HEK293 (cell line): Measurements from ENCODE around the gene SPAST.

Source experiments
- CTCF ChIA-PET: fragments of 350-600 bp; formaldehyde crosslinking; extraction: SDS; loops from one replicate; lab custom pipeline; 2021; ENCODE audit warnings: antibody characterized with exemption; lab: Yijun Ruan, JAX
- POLR2A ChIA-PET: fragments of 300-600 bp; formaldehyde crosslinking; extraction: SDS; loops from one replicate; lab custom pipeline; 2020; ENCODE audit warnings: antibody characterized with exemption, inconsistent platforms; lab: Yijun Ruan, JAX
- H3K27ac ChIP-seq: fragments of 200-500 bp; sonication (Bioruptor generic); 2 replicates; pipeline ENCODE4 v1.5.1; 2014; ENCODE audit warnings: low read depth, low read length, control low read depth, inconsistent platforms; ENCODE audit errors: extremely low read depth
- H3K36me3 ChIP-seq, 2 experiments: fragments of 200-500 bp in 1 of 2; sonication (Bioruptor generic) in 1 of 2; 1 replicate in 1 of 2; 2 replicates in 1 of 2; pipeline ENCODE4 v1.5.1; 2014 to 2017; ENCODE audit warnings: inconsistent platforms in 2 of 2, low read length in 2 of 2; ENCODE audit not compliant: control insufficient read depth in 2 of 2, insufficient read depth in 1 of 2
- H3K4me1 ChIP-seq: fragments of 200-500 bp; sonication (Bioruptor generic); 2 replicates; pipeline ENCODE4 v1.5.1; 2014; ENCODE audit warnings: mild to moderate bottlenecking, low read length, inconsistent platforms; ENCODE audit not compliant: control insufficient read depth, insufficient read depth
- H3K4me3 ChIP-seq: 2 replicates; pipeline ENCODE4 v1.5.1; 2011; ENCODE audit warnings: low read depth, mild to moderate bottlenecking, control low read depth, low read length, moderate library complexity
- H3K9me3 ChIP-seq: fragments of 200-500 bp; sonication (Bioruptor generic); 2 replicates; pipeline ENCODE4 v1.5.1; 2014; ENCODE audit warnings: low read depth, low read length, inconsistent platforms; ENCODE audit not compliant: control insufficient read depth, insufficient read depth
- BCL11A ChIP-seq: fragments of 450-650 bp; formaldehyde crosslinking; IDR thresholded peaks from 2 replicates; pipeline ENCODE4 v1.5.1; 2016; ENCODE audit warnings: low read depth, missing biosample characterization, missing genetic modification characterization
- FEZF1 ChIP-seq: fragments of 450-650 bp; formaldehyde crosslinking; IDR thresholded peaks from 2 replicates; pipeline ENCODE4 v1.5.1; 2016; ENCODE audit warnings: missing biosample characterization, missing genetic modification characterization
- KLF7 ChIP-seq: fragments of 450-650 bp; formaldehyde crosslinking; IDR thresholded peaks from 2 replicates; pipeline ENCODE4 v1.5.1; 2016; ENCODE audit warnings: missing biosample characterization, missing genetic modification characterization, borderline replicate concordance
- KLF9 ChIP-seq: fragments of 450-650 bp; formaldehyde crosslinking; IDR thresholded peaks from 2 replicates; pipeline ENCODE4 v1.5.1; 2016; ENCODE audit warnings: missing biosample characterization, missing genetic modification characterization, low read depth
- MZF1 ChIP-seq: fragments of 450-650 bp; formaldehyde crosslinking; IDR thresholded peaks from 2 replicates; pipeline ENCODE4 v1.5.1; 2017; ENCODE audit warnings: missing biosample characterization, missing genetic modification characterization, borderline replicate concordance
- SCRT1 ChIP-seq: fragments of 450-650 bp; formaldehyde crosslinking; IDR thresholded peaks from 2 replicates; pipeline ENCODE4 v1.5.1; 2016; ENCODE audit warnings: missing biosample characterization, missing genetic modification characterization, borderline replicate concordance
- SP7 ChIP-seq: fragments of 450-650 bp; formaldehyde crosslinking; IDR thresholded peaks from 2 replicates; pipeline ENCODE4 v1.5.1; 2016; ENCODE audit warnings: missing biosample characterization, missing genetic modification characterization
- YY1 ChIP-seq: fragments of 450-650 bp; formaldehyde crosslinking; IDR thresholded peaks from 2 replicates; pipeline ENCODE4 v1.5.1; 2018; ENCODE audit warnings: missing biosample characterization, missing genetic modification characterization
- ZFP37 ChIP-seq: fragments of 450-650 bp; formaldehyde crosslinking; IDR thresholded peaks from 2 replicates; pipeline ENCODE4 v1.5.1; 2016; ENCODE audit warnings: missing biosample characterization, missing genetic modification characterization
- ZNF138 ChIP-seq: fragments of 450-650 bp; formaldehyde crosslinking; IDR thresholded peaks from 2 replicates; pipeline ENCODE4 v1.5.1; 2016; ENCODE audit warnings: missing biosample characterization, missing genetic modification characterization, borderline replicate concordance
- ZNF146 ChIP-seq: fragments of 450-650 bp; formaldehyde crosslinking; IDR thresholded peaks from 2 replicates; pipeline ENCODE4 v1.5.1; 2016; ENCODE audit warnings: missing biosample characterization, missing genetic modification characterization
- ZNF169 ChIP-seq: fragments of 450-650 bp; formaldehyde crosslinking; IDR thresholded peaks from 2 replicates; pipeline ENCODE4 v1.5.1; 2016; ENCODE audit warnings: missing biosample characterization, missing genetic modification characterization
- ZNF184 ChIP-seq: fragments of 450-650 bp; IDR thresholded peaks from 2 replicates; pipeline ENCODE4 v1.5.1; 2018; ENCODE audit warnings: missing biosample characterization, mild to moderate bottlenecking, missing genetic modification characterization
- ZNF239 ChIP-seq: fragments of 450-650 bp; formaldehyde crosslinking; IDR thresholded peaks from 2 replicates; pipeline ENCODE4 v1.5.1; 2016; ENCODE audit warnings: missing biosample characterization, missing genetic modification characterization
- ZNF274 ChIP-seq, 2 experiments: fragments of 200-500 bp in 1 of 2; fragments of 450-650 bp in 1 of 2; sonication (Bioruptor generic) in 1 of 2; formaldehyde crosslinking in 1 of 2; IDR thresholded peaks; 2 replicates each; pipeline versions ENCODE4 v1.5.1 to v1.6.1; 2014 to 2016; ENCODE audit warnings: borderline replicate concordance in 1 of 2, inconsistent platforms in 1 of 2, low read length in 1 of 2, missing biosample characterization in 1 of 2, missing genetic modification characterization in 1 of 2
- ZNF423 ChIP-seq: fragments of 450-650 bp; formaldehyde crosslinking; IDR thresholded peaks from 2 replicates; pipeline ENCODE4 v1.5.1; 2016; ENCODE audit warnings: missing biosample characterization, missing genetic modification characterization
- ZNF621 ChIP-seq: fragments of 450-650 bp; formaldehyde crosslinking; IDR thresholded peaks from 2 replicates; pipeline ENCODE4 v1.5.1; 2017; ENCODE audit warnings: missing biosample characterization, missing genetic modification characterization
- TF ChIP-seq, protein P1 (sequence below): fragments of 450-650 bp; formaldehyde crosslinking; IDR thresholded peaks from 2 replicates; pipeline ENCODE4 v1.5.1; 2016; ENCODE audit warnings: missing biosample characterization, missing genetic modification characterization, borderline replicate concordance
- TF ChIP-seq, protein P2 (sequence below): fragments of 450-650 bp; formaldehyde crosslinking; IDR thresholded peaks from 2 replicates; pipeline ENCODE4 v1.5.0; 2017; ENCODE audit warnings: missing biosample characterization, missing genetic modification characterization, borderline replicate concordance
- TF ChIP-seq, protein P3 (sequence below): fragments of 450-650 bp; formaldehyde crosslinking; IDR thresholded peaks from 2 replicates; pipeline ENCODE4 v1.5.1; 2016; ENCODE audit warnings: missing biosample characterization, missing genetic modification characterization

SPAST gene

DNA sequence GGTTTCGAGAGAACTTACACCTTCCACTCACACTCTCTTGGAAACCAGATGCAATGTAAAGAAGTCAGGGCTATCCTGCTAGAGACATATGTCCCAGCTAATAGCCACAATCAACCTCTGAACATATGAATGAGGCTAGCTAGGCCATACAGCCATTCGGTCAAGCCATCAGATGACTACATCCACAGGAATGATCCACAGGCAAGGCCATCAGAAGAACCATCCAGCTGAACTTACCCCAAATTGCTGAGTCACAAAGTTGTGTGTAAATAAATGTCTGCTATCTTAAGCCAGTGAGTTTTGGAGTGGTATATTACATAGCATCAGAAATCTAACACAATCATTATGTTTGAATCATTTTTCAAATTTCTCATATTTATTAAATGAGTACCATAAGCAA lies 5.2 kb upstream of the SPAST start (continued):
- TF ChIP-seq, protein P1, sequence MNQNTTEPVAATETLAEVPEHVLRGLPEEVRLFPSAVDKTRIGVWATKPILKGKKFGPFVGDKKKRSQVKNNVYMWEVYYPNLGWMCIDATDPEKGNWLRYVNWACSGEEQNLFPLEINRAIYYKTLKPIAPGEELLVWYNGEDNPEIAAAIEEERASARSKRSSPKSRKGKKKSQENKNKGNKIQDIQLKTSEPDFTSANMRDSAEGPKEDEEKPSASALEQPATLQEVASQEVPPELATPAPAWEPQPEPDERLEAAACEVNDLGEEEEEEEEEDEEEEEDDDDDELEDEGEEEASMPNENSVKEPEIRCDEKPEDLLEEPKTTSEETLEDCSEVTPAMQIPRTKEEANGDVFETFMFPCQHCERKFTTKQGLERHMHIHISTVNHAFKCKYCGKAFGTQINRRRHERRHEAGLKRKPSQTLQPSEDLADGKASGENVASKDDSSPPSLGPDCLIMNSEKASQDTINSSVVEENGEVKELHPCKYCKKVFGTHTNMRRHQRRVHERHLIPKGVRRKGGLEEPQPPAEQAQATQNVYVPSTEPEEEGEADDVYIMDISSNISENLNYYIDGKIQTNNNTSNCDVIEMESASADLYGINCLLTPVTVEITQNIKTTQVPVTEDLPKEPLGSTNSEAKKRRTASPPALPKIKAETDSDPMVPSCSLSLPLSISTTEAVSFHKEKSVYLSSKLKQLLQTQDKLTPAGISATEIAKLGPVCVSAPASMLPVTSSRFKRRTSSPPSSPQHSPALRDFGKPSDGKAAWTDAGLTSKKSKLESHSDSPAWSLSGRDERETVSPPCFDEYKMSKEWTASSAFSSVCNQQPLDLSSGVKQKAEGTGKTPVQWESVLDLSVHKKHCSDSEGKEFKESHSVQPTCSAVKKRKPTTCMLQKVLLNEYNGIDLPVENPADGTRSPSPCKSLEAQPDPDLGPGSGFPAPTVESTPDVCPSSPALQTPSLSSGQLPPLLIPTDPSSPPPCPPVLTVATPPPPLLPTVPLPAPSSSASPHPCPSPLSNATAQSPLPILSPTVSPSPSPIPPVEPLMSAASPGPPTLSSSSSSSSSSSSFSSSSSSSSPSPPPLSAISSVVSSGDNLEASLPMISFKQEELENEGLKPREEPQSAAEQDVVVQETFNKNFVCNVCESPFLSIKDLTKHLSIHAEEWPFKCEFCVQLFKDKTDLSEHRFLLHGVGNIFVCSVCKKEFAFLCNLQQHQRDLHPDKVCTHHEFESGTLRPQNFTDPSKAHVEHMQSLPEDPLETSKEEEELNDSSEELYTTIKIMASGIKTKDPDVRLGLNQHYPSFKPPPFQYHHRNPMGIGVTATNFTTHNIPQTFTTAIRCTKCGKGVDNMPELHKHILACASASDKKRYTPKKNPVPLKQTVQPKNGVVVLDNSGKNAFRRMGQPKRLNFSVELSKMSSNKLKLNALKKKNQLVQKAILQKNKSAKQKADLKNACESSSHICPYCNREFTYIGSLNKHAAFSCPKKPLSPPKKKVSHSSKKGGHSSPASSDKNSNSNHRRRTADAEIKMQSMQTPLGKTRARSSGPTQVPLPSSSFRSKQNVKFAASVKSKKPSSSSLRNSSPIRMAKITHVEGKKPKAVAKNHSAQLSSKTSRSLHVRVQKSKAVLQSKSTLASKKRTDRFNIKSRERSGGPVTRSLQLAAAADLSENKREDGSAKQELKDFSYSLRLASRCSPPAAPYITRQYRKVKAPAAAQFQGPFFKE (tag by site-specific recombination) = no peak
- TF ChIP-seq, all 188 proteins: peak for 0

DNA sequence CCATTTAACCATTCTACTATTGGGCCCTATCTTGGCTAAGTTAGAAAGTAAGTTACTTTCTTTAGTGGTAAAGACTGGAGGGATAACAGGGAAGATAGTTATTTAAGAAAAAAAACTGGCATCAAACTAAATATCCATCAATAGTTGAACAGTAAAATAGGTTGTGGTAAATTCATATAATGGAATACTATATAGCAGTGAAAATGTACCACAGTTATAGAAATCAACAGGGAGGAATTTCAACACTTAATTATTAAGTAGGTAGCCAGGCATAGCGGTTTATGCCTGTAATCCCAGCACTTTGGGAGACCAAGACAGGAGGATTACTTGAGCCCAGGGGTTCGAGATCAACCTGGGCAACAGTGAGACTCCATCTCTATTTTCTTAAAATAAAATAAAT lies 3.1 kb upstream of the SPAST start:
- ChIA-PET CTCF (no interaction called here), POLR2A (no interaction called here)
- Histone ChIP-seq H3K4me3 (no peak overlapping the region), H3K36me3 (no peaks in the 10 kb centered on the region), H3K9me3 (no peaks in the 10 kb centered on the region), H3K4me1 (no peaks in the 10 kb centered on the region; the same call in 1 of the 2 replicates), H3K27ac (no peak overlapping the region)
- TF ChIP-seq ZNF146 (peak; percentile 76), ZNF621 (tag by site-specific recombination) (no peak)

DNA sequence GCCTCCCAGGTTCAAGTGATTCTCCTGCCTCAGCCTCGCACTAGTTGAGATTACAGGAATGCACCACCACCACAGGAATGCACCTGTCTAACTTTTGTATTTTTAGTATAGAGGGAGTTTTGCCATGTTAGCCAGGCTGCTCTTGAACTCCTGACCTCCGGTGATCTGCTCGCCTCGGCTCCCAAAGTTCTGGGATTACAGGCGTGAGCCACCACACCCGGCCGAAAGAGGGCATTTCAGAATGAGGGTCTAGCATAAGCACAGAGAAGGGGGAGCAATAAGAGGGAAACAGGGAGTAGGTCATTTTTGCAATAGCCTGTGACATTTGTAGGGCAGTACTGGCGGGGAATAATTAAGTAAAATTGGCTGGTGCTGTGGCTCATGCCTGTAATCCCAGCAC lies 1.9 kb upstream of the SPAST start:
- Histone ChIP-seq H3K27ac (no peak overlapping the region), H3K36me3 (no peaks in the 10 kb centered on the region; a peak in 1 of 3 replicates), H3K9me3 (no peaks in the 10 kb centered on the region), H3K4me1 (no peaks in the 10 kb centered on the region; the same call in 1 of the 2 replicates), H3K4me3 (no peak overlapping the region)
- TF ChIP-seq SCRT1 (tag by site-specific recombination) (no peak), ZNF274 (IDR thresholded peaks at IDR 0.05; ENCODE audit: low read length) (no peak), ZNF274 (tag by site-specific recombination; IDR thresholded peaks at IDR 0.05; ENCODE audit: borderline replicate concordance) (no peak), ZNF621 (tag by site-specific recombination) (no peak), ZNF239 (tag by site-specific recombination) (no peak), ZNF184 (tag by site-specific recombination) (no peak), MZF1 (tag by site-specific recombination) (no peak), FEZF1 (tag by site-specific recombination) (no peak), ZNF423 (tag by site-specific recombination) (no peak), SP7 (no peak), KLF7 (tag by site-specific recombination) (no peak), ZNF169 (no peak), BCL11A (no peak), ZNF138 (tag by site-specific recombination) (no peak), KLF9 (no peak), ZFP37 (tag by site-specific recombination) (no peak), YY1 (tag by site-specific recombination) (no peak)
- TF ChIP-seq, protein P2, sequence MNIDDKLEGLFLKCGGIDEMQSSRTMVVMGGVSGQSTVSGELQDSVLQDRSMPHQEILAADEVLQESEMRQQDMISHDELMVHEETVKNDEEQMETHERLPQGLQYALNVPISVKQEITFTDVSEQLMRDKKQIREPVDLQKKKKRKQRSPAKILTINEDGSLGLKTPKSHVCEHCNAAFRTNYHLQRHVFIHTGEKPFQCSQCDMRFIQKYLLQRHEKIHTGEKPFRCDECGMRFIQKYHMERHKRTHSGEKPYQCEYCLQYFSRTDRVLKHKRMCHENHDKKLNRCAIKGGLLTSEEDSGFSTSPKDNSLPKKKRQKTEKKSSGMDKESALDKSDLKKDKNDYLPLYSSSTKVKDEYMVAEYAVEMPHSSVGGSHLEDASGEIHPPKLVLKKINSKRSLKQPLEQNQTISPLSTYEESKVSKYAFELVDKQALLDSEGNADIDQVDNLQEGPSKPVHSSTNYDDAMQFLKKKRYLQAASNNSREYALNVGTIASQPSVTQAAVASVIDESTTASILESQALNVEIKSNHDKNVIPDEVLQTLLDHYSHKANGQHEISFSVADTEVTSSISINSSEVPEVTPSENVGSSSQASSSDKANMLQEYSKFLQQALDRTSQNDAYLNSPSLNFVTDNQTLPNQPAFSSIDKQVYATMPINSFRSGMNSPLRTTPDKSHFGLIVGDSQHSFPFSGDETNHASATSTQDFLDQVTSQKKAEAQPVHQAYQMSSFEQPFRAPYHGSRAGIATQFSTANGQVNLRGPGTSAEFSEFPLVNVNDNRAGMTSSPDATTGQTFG (tag by site-specific recombination) = no peak
- TF ChIP-seq, protein P3, sequence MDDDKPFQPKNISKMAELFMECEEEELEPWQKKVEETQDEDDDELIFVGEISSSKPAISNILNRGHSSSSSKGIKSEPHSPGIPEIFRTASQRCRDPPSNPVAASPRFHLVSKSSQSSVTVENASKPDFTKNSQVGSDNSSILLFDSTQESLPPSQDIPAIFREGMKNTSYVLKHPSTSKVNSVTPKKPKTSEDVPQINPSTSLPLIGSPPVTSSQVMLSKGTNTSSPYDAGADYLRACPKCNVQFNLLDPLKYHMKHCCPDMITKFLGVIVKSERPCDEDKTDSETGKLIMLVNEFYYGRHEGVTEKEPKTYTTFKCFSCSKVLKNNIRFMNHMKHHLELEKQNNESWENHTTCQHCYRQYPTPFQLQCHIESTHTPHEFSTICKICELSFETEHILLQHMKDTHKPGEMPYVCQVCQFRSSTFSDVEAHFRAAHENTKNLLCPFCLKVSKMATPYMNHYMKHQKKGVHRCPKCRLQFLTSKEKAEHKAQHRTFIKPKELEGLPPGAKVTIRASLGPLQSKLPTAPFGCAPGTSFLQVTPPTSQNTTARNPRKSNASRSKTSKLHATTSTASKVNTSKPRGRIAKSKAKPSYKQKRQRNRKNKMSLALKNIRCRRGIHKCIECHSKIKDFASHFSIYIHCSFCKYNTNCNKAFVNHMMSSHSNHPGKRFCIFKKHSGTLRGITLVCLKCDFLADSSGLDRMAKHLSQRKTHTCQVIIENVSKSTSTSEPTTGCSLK (tag by site-specific recombination) = no peak
- ChIA-PET POLR2A (interaction anchor here (3.7 kb wide), 1 partner anchor 21 kb away, joined by 104 read pairs; the partner anchor contains the start of gene DPY30), CTCF (no interaction called here)
